Endothelial cell of umbilical vein (primary cell): Measurements from ENCODE around the gene ITSN2. TPM values are rescaled to one million over a fixed set of nuclear protein-coding genes. Genes with fewer than 3 reads are reported as not detected.

Source experiments
- BruUV-seq: library from RNA; stranded (reverse); fragments of 400-500 nt; replicated peaks from 2 replicates; lab custom pipeline; 2021; lab: Mats Ljungman, UMichigan
- CTCF ChIA-PET: fragments of 300-600, 350-600 bp; sonication (Branson Sonifier 250); formaldehyde crosslinking; loops from one replicate; lab custom pipeline; 2021; ENCODE audit warnings: antibody characterized with exemption, inconsistent platforms; lab: Charles Lee
- POLR2A ChIA-PET: fragments of 300-600, 350-600 bp; sonication (Branson Sonifier 250); formaldehyde crosslinking; loops from one replicate; lab custom pipeline; 2021; ENCODE audit warnings: antibody characterized with exemption, inconsistent platforms; lab: Charles Lee
- DNase-seq: peaks from one replicate; pipeline ENCODE4 v3.0.0-alpha.2; 2011; ENCODE audit warnings: low read depth, low spot score
- FAIRE-seq: peaks from 2 replicates; lab custom pipeline; 2011; peaks lifted over from hg19 to GRCh38; lab: Jason Lieb, UNC
- H2AFZ ChIP-seq: 2 replicates; pipeline ENCODE4 v1.6.0; 2012; ENCODE audit warnings: low read depth, low read length, control low read depth, inconsistent platforms
- H3K27ac ChIP-seq: 2 replicates; pipeline ENCODE4 v1.5.1; 2011; ENCODE audit warnings: low read depth, mild to moderate bottlenecking, control low read depth, low read length, moderate library complexity; ENCODE audit not compliant: insufficient read depth
- H3K27me3 ChIP-seq, 2 experiments: 2 replicates each; pipeline versions ENCODE4 v1.6.0 to v1.6.1; 2011; ENCODE audit warnings: low read length in 2 of 2, mixed read lengths in 1 of 2; ENCODE audit not compliant: control insufficient read depth in 2 of 2, insufficient read depth in 2 of 2
- H3K36me3 ChIP-seq, 2 experiments: 2 replicates in 1 of 2; 3 replicates in 1 of 2; pipeline ENCODE4 v1.5.1; 2011; ENCODE audit warnings: low read length in 2 of 2, mild to moderate bottlenecking in 1 of 2, moderate library complexity in 1 of 2; ENCODE audit not compliant: control insufficient read depth in 2 of 2, insufficient read depth in 2 of 2; ENCODE audit errors: extremely low read depth in 1 of 2
- H3K4me1 ChIP-seq: 3 replicates; pipeline ENCODE4 v1.5.1; 2011; ENCODE audit warnings: mild to moderate bottlenecking, low read length; ENCODE audit not compliant: control insufficient read depth, insufficient read depth; ENCODE audit errors: extremely low read depth
- H3K4me2 ChIP-seq: 2 replicates; pipeline ENCODE4 v1.6.1; 2011; ENCODE audit warnings: low read length, control low read depth, mixed read lengths; ENCODE audit not compliant: insufficient read depth
- H3K4me3 ChIP-seq, 3 experiments: fragments of 200-600 bp in 1 of 3; sonication (generic), shearing (Covaris generic) in 1 of 3; replicated peaks in 1 of 3; 2 replicates each; pipeline ENCODE4 v1.5.1; 2011 to 2016; ENCODE audit warnings: control low read depth in 3 of 3, low read length in 3 of 3, mild to moderate bottlenecking in 2 of 3, inconsistent platforms in 1 of 3, low read depth in 1 of 3, moderate library complexity in 1 of 3; ENCODE audit not compliant: insufficient read depth in 1 of 3
- H3K79me2 ChIP-seq: 2 replicates; pipeline ENCODE4 v1.6.0; 2012; ENCODE audit warnings: low read length, inconsistent platforms; ENCODE audit not compliant: control insufficient read depth, insufficient read depth
- H3K9ac ChIP-seq: replicated peaks from 2 replicates; pipeline ENCODE3; 2011; ENCODE audit warnings: low read length, control low read depth; ENCODE audit not compliant: insufficient read depth; ENCODE audit errors: extremely low read depth
- H3K9me1 ChIP-seq: replicated peaks from 3 replicates; pipeline ENCODE4 v1.6.0; 2011; ENCODE audit warnings: mild to moderate bottlenecking, low read length; ENCODE audit not compliant: control insufficient read depth, insufficient read depth; ENCODE audit errors: extremely low read depth
- H3K9me3 ChIP-seq: replicated peaks from 2 replicates; pipeline ENCODE4 v1.5.1; 2012; ENCODE audit warnings: low read length, inconsistent platforms; ENCODE audit not compliant: control insufficient read depth, insufficient read depth
- H4K20me1 ChIP-seq: replicated peaks from 2 replicates; pipeline ENCODE3; 2011; ENCODE audit warnings: mild to moderate bottlenecking, low read length; ENCODE audit not compliant: control insufficient read depth, insufficient read depth; ENCODE audit errors: extremely low read depth
- EZH2 ChIP-seq: IDR thresholded peaks from 2 replicates; pipeline ENCODE4 v1.6.1; 2012; ENCODE audit warnings: borderline replicate concordance, low read depth, mild to moderate bottlenecking, moderate library complexity, low read length, inconsistent platforms; ENCODE audit not compliant: severe bottlenecking
- JUN ChIP-seq: IDR thresholded peaks from 2 replicates; pipeline ENCODE4 v1.6.1; 2011; ENCODE audit warnings: borderline replicate concordance, low read depth; ENCODE audit not compliant: insufficient read length, insufficient read depth
- POLR2AphosphoS5 ChIP-seq: IDR thresholded peaks from 2 replicates; pipeline ENCODE4 v1.6.1; 2012; ENCODE audit warnings: low read depth, mild to moderate bottlenecking, control low read depth, low read length, moderate library complexity; ENCODE audit not compliant: insufficient read depth
- dilution Hi-C: fragments of 300-500 bp; cut with MboI; formaldehyde crosslinking; loops from one replicate; pipeline ENCODE4 v1.15.0; 2019; ENCODE audit warnings: low sequenced_read_pairs; ENCODE audit not compliant: extremely low pct_ligation_motif_present
- intact Hi-C: fragments of 100-400 bp; cut with micrococcal nuclease; formaldehyde crosslinking; loops from one replicate; pipeline ENCODE4 v1.10.0; 2022
- polyA plus RNA-seq, 4 experiments: library from polyadenylated mRNA; depleted of rRNA in 3 of 4; stranded (reverse) in 3 of 4; unstranded in 1 of 4; fragments of >200 nt; gene quantifications; 2 replicates each; pipeline versions ENCODE4 v1.2.1 to v1.2.3, GENCODE V29; 2011 to 2012; ENCODE audit warnings: missing spikeins in 1 of 4
- total RNA-seq: library from RNA; stranded (reverse); gene quantifications from 2 replicates; pipeline ENCODE4 v1.2.3, GENCODE V29; 2021
- TF ChIP-seq, protein P1 (sequence below), 2 donors: IDR thresholded peaks; 1 replicate in 1 of 2; 2 replicates in 1 of 2; pipeline ENCODE4 v1.5.1; 2011; ENCODE audit warnings: low read length in 2 of 2, mild to moderate bottlenecking in 2 of 2, moderate library complexity in 2 of 2, control low read depth in 1 of 2, inconsistent platforms in 1 of 2, low read depth in 1 of 2; ENCODE audit not compliant: insufficient read depth in 1 of 2; ENCODE audit errors: extremely low read depth in 1 of 2

ITSN2 gene
- total and polyA plus RNA-seq, 2 donors (not counting 3 experiments of a cell fraction or from before 2014, with no cell fraction given) = 30.5 to 56.8 TPM

DNA sequence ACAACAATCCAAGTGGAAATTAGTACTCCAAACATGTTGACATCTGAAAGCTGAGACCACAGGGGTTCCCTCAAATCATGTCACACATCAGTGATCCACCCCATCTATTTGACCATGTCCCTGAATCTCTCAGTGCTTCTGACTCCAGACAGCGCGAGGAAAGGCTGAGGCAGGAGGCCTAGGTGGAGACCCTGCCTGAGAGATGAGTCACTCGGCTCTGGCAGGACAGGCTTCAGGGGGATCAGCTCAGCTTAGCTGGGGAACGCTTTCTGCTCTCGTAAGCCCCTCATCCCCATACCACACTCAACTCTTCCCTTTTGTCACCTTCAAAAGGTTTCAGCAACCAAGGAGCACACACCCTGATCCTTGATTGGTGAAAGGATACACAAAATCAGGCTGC, 191.3 kb downstream of the ITSN2 start:
- dilution Hi-C loops = no loop called here
- CTCF ChIA-PET = no interaction called here

GRCh38 chr2:24164416-24164973, 195.8 kb downstream of the ITSN2 start:
- Histone ChIP-seq H3K4me2 (no peak overlapping the region), H3K4me1 (no peaks in the 10 kb centered on the region), H3K36me3 (no peaks in the 10 kb centered on the region), H3K27ac (no peak overlapping the region), H3K9me3 (no peaks in the 10 kb centered on the region), H3K9me1 (no peaks in the 10 kb centered on the region), H3K27me3 (no peaks in the 10 kb centered on the region), H3K9ac (no peak overlapping the region), H3K4me3 (no peak overlapping the region), H3K79me2 (no peaks in the 10 kb centered on the region), H2AFZ (no peak overlapping the region), H4K20me1 (no peaks in the 10 kb centered on the region)
- intact Hi-C loops (loop anchor here (1.0 to 2.0 kb wide), 5 partner anchors 80 to 339 kb away; partner anchors contain the start of genes ATAD2B, SF3B6 and TP53I3), dilution Hi-C loops (no loop called here)
- TF ChIP-seq POLR2AphosphoS5 = no peak
- TF ChIP-seq, protein P1, sequence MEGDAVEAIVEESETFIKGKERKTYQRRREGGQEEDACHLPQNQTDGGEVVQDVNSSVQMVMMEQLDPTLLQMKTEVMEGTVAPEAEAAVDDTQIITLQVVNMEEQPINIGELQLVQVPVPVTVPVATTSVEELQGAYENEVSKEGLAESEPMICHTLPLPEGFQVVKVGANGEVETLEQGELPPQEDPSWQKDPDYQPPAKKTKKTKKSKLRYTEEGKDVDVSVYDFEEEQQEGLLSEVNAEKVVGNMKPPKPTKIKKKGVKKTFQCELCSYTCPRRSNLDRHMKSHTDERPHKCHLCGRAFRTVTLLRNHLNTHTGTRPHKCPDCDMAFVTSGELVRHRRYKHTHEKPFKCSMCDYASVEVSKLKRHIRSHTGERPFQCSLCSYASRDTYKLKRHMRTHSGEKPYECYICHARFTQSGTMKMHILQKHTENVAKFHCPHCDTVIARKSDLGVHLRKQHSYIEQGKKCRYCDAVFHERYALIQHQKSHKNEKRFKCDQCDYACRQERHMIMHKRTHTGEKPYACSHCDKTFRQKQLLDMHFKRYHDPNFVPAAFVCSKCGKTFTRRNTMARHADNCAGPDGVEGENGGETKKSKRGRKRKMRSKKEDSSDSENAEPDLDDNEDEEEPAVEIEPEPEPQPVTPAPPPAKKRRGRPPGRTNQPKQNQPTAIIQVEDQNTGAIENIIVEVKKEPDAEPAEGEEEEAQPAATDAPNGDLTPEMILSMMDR (IDR thresholded peaks at IDR 0.05; ENCODE audit: extremely low read depth in 1 of 2, insufficient read depth in 1 of 2, low read depth in 1 of 2, low read length in 2 of 2) = peak; percentile 64 to 76
- no peak for DNase-seq
- CTCF ChIA-PET = interaction anchor here (0.7 to 3.5 kb wide), 8 partner anchors 9 to 340 kb away, joined by 3 to 27 read pairs (median 7); partner anchors contain the start of genes ATAD2B, TP53I3 and WDCP
- BruUV-seq = no TSS peak
- POLR2A ChIA-PET = no interaction called here
- FAIRE-seq = peak; percentile 47

More for the DNA sequence above, 191.3 kb downstream of the ITSN2 start:
- POLR2A ChIA-PET = no interaction called here
- Histone ChIP-seq H3K4me1 (no peaks in the 10 kb centered on the region), H2AFZ (no peak overlapping the region), H3K27ac (no peak overlapping the region), H3K27me3 (peaks cover 0 to 1% of the 10 kb centered on the region in 2 experiments), H3K36me3 (no peaks in the 10 kb centered on the region), H3K4me3 (no peak overlapping the region), H3K9ac (no peak overlapping the region), H3K9me1 (no peaks in the 10 kb centered on the region), H3K9me3 (no peaks in the 10 kb centered on the region), H3K4me2 (no peak overlapping the region), H4K20me1 (no peaks in the 10 kb centered on the region), H3K79me2 (no peaks in the 10 kb centered on the region)
- FAIRE-seq = no peak
- BruUV-seq = no TSS peak
- DNase-seq = no peak
- intact Hi-C loops = no loop called here
- TF ChIP-seq EZH2 (no peak), JUN (no peak)
- TF ChIP-seq, protein P1 (IDR thresholded peaks at IDR 0.05; ENCODE audit: extremely low read depth in 1 of 2, insufficient read depth in 1 of 2, low read depth in 1 of 2, low read length in 2 of 2) = no peak
